ENCODE results near the gene SHISA8. TPM values are rescaled to one million over a fixed set of nuclear protein-coding genes. Genes with fewer than 3 reads are reported as not detected.
A peak's percentile ranks its signal among the peaks of the same experiment; 100 is the strongest.
"Not testable (repeated sequence)": the region's sequence is repeated elsewhere in the genome, so short reads cannot be mapped to it uniquely, and the experiment has no call there.

SHISA8 gene
- not detected in 2 replicates for total RNA-seq

DNA sequence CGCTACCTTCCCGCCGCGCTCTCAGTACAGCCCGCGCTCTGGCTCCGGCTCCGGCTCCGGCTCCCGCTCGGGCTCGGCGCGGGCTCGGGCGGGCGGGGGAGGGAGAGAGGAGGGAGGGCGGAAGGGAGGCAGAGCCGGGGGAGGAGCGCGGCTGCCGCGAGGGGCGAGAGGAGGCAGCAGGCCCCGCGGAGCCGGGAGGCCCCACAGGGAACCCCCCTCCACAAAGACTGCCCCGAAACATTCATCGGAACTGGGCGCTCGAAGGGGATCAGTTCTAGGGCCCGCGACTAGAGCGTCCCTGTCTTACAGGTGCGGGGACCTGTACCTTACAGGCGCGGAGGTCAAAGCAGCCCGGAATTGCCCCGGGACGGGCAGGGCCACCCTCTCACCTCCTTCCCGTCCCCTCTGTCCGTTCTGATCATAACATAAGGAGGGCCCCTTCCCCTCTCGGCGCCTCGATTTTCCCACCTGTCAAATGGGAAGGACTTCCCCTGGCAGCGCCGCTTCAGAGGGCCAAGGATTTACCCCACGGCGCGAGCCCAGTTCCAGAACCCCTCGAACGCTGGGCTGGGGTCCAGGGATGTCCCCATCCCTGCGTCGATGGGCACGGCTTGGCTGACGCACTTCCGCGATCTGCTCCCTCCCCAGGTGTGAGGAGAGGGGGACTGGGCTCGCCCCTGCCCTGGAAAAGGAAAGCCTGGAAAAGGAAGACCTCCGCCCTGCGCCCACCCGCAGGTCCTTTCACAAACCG is at the start of gene SHISA8:
Gene SHISA8, minus strand, starts transcription at position 40 of the 751 bp plus-strand sequence. CDS start 407 bp downstream, outside the sequence.
- DNase-seq (ENCODE audit: low read depth, low spot score): no peak

- DNase-seq (ENCODE audit: low read depth, low spot score): no peak
Observed at GRCh38 chr22:41964112-41964491, 49.2 kb upstream of the SHISA8 start.

GRCh38 chr22:41963453-41964111 is 48.7 kb upstream of the SHISA8 start:
- DNase-seq (ENCODE audit: low read depth, low spot score): no peak

DNA sequence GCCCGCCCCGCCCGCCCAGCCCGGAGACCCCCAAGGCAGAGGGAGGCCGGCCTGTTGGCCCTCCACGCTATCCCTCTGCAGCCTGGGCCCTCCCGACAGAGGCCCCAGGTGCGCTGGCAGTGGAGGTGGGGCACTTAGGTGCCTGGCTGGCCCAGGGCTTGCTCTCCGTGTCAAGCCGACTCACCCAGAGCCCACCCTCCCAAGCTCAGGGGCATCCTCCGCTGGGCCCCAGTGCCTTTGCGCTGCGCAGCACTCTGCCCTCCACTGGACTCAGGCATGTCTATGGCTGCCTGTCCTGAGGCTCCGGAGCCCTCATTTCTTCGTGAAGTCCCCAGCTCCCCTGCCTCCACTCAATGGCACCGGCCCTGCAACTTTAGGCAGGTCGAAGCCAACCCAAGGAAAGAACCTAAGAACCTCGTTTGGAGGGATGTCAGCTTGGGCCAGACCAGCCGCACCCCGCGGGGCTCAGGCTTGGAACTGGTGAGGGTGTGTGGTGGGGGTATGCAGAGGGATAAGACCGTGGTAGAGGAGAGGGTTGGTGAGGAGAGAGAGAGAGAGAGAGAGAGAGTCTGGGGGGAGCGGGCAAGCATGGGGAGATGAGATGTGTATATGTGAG is 43.2 kb upstream of the SHISA8 start:
- no peak for DNase-seq (ENCODE audit: low read depth, low spot score)

- no peak for DNase-seq (ENCODE audit: low read depth, low spot score)
Observed at GRCh38 chr22:41952713-41953112, 37.8 kb upstream of the SHISA8 start.

DNA sequence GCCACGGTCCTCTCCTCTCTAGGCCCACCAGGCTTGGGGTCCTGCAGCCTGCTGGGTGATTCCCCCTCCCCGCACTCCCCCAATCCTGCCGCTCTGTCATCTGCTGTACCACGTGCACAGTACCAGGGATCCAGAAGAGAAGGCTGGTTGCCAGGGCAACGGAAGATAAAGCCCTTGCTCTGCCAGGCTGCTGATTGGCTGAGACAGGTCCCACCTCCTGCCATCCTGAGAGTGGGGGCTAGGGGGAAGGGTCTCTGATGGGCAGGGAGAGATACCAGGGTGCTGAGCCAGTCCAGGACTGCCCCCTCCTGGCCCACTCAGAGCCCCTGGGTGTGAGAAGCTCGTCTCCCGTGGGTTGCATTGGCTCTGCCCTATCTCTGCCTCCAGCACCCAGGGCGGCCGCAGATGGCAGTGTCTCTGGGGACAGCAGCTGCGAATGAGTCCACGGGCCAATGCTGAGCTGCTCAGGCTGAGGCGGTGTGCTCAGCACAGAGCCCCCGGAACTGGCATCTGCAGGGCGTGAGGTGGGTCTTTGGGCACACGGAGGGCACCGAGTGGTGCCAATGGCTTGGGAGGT is 37.1 kb upstream of the SHISA8 start, which contains the start of gene SMIM45:
Gene SMIM45, plus strand, starts transcription at position 253 of the 577 bp plus-strand sequence.
- no peak for DNase-seq (ENCODE audit: low read depth, low spot score)

GRCh38 chr22:41949297-41949965 is 34.6 kb upstream of the SHISA8 start:
- no peak for DNase-seq (ENCODE audit: low read depth, low spot score)

DNA sequence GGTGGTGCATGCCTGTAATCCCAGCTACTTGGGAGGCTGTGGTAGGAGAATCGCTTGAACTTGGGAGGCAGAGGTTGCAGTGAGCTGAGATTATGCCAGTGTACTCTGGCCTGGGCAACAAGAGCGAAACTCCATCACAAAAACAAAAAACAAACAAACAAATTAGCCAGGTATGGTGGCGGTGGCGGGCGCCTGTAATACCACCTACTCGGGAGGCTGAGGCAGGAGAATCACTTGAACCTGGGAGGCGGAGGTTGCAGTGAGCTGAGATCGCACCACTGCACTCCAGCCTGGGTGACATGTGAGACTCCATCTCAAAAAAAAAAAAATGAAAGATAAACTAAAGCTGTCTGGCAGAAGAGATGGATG is 34.0 kb upstream of the SHISA8 start:
- DNase-seq (ENCODE audit: low read depth, low spot score): not testable (repeated sequence)

DNA sequence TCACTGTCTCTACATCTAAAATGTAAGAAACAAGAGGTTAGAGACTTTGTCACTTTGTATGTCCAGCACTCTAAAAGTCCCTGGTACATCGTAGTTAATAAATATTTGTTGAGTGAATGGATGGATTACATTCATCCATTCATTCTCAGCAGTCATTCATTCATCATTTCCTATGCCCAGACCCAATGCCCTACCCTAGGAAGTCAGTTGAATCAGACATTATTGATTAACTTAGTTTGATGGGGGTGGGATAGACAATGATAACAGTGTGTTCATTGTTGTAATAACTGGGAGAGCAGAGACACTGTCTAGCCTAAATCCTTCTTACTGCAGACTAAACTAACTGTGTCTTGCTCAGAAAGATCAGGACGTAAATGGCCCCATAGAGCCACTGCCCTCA is 33.3 kb upstream of the SHISA8 start:
- DNase-seq (ENCODE audit: low read depth, low spot score): no peak

- no peak for DNase-seq (ENCODE audit: low read depth, low spot score)
Observed at GRCh38 chr22:41947424-41948080, 32.7 kb upstream of the SHISA8 start.

DNA sequence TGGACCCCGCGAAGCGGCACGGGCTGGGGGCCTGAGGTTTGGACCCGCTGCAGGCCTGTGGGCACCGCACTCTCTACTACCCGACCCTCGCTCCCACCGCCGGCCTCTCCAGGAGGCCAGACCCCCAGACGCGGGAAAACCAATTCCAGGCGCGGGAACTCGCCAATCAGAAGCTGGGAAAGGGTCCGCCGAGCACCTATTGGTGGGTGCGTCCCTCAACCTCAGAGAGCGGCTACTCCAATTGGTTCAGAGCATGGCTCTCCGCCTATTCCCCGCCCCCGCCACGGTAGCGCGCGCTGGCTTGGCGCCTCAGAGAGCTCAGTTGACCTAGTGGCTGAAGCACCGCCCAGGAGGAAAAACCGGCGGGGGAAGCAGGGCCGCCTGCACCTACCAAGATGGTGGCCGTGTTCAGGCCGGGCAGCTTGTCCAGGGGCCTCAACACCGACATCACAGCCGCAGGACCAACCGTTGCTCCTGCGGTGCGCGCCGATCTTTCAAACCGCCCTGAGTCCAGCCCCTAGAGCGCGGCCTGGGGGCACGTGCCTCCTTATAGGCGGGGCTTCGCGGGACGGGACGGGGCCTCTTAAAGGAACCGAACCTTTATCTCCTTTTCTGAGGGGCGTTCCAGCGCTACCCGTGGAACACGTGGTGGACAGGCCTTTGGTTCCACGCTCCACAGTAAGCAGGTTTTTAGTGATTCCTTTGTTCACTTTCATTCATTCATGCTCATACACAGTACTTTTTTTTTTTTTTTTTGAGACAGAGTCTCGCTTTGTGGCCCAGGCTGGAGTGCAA is 32.0 kb upstream of the SHISA8 start, which contains the start of gene CENPM:
Gene CENPM, minus strand, starts transcription at position 524 of the 795 bp plus-strand sequence. Its CDS starts 76 bp downstream, at position 448.
- DNase-seq (ENCODE audit: low read depth, low spot score): peak; percentile 76

- DNase-seq (ENCODE audit: low read depth, low spot score): no peak
Observed at GRCh38 chr22:41943661-41944209, 28.9 kb upstream of the SHISA8 start.

DNA sequence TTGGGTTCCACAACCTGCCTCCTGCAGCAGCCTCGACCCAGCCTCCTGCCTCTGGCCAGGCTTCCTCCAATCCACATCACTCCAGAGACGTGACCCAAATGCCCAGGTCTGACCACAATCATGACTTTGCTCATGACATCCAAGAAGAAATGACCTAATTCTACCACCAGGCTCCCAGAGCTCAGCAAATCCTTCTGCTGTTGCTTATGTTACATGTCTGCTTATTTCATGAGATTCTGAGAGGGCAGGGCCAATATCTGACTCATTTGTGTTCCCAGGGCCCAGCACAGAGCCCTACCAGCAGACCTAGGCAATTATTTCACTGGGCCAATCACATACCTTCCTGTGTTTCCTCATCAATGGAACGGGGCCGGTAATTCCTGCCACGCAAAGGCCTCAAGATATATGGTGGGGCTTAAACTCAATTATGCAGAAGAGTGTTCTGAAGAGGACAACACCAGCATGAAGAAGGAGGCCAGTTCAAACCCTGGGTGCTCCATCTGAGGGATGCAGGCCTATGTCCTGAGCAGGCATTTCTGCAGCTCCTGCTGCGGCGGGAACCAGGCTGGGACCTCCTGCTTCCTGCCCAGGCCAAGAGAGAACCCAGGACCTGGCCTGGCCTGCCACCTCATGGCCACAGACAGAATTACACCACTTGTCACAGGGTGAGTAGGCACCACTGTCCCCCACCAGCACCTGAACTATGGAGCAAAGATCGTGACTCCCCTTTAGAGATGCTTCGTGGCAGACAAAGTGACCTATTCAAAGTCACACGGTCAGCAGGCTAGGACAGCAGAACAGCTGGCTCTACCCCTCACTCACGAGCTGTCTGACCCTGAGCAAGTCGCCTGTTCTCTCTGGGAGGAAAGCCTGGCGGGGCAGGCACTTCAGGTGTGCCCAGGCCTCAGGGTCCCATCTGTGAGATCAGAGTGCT is 26.2 kb upstream of the SHISA8 start:
- peak; percentile 33 for DNase-seq (ENCODE audit: low read depth, low spot score)

GRCh38 chr22:41939981-41940831 is 25.3 kb upstream of the SHISA8 start:
- no peak for DNase-seq (ENCODE audit: low read depth, low spot score)

- no peak for DNase-seq (ENCODE audit: low read depth, low spot score)
Observed at GRCh38 chr22:41936894-41937169, 22.0 kb upstream of the SHISA8 start.

DNA sequence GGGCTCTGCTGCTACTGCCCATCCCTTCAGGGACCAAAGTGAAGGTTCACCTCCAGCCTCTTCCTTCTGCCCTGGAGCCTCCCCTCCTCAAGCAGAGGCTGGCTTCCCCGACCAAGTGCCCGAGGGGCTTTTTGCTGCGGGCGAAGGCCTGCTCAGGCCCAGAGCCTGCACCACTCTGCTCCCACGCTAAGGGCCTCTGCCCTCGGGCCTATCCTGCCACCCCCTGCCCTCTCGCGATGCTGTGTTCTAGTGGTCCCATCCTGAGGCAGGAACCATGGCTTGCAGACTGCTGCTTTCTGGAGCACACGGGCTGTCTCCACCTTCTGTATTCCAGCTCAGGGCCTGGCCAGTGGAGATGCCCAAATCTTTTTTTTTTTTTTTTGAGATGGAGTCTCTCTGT is 20.6 kb upstream of the SHISA8 start:
- DNase-seq (ENCODE audit: low read depth, low spot score): no peak

- no peak for DNase-seq (ENCODE audit: low read depth, low spot score)
Observed at GRCh38 chr22:41935015-41935351, 20.1 kb upstream of the SHISA8 start.
